GM18526 (cell line): ENCODE data around the gene ARID1B.

ENCODE experiments used
- POLR2A ChIP-seq: IDR thresholded peaks from 3 replicates; pipeline ENCODE4 v1.6.1; 2011; ENCODE audit not compliant: insufficient read length; ENCODE audit errors: extremely low read depth

ARID1B gene

DNA sequence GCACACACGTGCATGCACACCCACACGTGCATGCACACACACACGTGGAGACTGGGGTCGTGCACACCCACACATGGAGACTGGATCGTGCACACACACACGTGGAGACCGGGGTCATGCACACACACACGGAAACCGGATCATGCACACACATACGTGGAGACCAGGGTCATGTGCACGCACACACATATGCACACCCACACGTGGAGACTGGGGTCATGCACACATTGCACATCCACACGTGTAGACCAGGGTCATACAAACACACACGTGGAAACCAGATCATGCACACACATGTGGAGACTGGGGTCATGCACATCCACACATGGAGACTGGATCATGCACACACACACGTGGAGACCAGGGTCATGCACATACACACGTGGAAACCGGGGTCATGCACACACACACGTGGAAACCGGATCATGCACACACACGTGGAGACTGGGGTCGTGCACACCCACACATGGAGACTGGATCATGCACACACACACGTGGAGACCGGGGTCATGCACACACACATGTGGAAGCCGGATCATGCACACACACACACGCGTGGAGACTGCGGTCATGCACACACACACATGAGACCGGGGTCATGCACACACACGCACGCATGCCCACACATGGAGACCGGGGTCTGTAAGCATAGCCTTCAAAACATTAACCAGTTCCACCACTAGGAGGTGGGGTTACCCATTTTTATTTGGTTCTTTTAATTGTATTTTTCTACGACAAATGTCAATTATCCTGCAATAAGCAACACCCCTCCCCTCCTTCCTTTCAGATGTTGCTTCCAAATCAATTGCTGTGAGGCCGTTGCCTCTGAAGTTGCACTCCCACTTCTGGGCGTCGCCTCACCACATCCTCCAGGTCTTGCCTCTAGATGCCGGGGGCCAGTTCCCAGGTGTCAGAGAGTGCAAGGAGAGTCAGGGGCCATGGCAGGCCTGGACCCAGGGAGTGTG, 450.3 kb downstream of the ARID1B start:
- no peak for TF ChIP-seq POLR2A

- TF ChIP-seq POLR2A: no peak
Observed at GRCh38 chr6:157228426-157229131, 451.4 kb downstream of the ARID1B start.

DNA sequence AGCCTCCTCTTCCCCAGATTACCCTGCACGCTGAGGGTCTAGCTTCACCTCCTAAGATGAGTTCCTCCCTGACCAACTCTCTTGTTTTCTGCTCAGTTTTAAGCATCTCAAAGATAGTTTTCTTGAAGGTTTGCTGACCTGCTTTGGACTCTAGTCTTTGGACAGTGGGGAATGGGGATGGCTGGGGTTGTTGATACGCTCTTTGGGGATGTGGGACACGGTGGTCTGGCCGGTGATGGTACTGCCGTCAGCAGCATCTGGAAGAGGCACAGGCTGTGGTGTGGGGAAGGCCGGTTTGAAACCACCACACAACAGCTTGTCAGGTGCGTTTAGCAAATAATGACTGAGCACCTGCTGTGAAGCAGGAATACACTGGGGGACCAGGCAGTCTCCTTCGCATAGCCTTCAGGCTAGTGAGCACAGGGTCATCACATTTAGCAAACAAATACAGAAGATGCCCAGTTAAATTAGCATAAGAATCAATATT, 452.0 kb downstream of the ARID1B start:
- TF ChIP-seq POLR2A: no peak

- TF ChIP-seq POLR2A: no peak
Observed at GRCh38 chr6:157229713-157230112, 452.5 kb downstream of the ARID1B start.

DNA sequence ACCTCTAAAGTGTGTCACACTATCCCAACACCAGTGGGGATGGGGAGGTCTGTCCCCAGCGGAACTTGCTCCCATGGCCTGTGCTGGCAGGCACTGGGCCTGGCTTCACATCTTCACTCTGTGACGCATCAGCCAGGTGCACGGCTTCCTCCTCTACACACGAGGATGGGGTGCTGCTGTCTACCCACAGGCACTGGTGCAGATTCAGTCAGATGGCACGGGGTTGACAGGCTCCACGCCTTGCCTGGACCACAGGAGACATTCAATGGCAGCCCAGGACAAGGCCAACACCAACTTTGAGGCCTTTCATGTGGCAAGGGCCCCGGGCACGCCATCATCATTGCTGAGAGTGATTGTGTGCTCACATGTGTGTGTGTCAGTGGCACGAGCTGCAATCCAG, 453.7 kb downstream of the ARID1B start:
- TF ChIP-seq POLR2A: no peak

DNA sequence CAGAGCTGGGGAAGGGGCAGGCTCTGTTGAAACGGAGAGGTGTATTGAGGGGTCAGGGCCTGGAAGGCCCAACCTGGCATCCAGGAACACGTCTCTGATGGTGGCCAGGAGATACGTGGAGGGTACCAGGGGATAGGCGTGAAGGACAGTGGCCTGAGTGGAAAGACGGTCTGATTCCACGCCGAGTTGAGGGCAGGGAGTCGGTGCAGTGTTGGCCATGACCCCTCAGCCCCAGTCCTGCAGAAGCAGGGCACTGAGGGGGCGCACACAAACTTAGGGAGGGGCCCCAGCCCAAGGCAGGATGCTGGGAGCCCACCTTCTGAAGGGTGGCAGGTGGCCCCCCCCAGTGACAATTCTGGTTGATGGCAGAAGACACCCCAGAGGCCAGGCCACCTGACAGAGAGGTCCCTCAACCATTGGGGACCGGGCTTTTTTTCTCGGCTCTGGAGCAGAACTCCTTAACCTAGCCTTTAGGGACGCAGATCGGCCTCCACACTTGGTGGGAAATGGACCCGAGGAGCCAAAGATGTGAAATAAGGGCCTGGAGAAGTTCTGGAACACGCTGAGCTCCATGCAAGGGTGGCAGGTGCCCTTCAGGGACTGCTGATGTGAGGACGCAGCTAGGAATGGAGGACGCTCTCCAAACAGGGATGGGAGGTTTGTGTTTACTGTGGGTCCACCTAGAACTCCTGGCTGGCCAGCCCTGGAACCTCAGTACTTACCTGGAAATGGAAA, 455.1 kb downstream of the ARID1B start:
- TF ChIP-seq POLR2A: no peak

DNA sequence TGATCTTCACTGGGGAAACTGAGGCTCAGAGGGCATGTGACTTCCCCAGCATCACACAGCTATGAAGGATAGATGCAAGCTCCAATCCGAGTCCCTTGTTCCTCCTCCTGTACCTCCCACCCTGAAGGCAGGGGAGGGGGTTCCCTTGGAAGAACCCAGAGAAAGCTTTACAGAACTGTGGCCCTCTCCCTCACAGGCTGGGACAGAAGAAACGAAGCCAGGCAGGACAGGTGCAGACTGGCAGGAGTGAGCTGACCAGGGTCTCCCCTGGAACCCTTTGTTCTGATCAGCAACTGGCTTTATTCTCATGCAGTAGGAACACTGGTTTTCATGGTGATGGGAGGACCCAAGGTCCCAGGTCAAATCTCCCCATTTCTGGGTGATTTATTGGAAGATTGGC, 456.0 kb downstream of the ARID1B start:
- no peak for TF ChIP-seq POLR2A

DNA sequence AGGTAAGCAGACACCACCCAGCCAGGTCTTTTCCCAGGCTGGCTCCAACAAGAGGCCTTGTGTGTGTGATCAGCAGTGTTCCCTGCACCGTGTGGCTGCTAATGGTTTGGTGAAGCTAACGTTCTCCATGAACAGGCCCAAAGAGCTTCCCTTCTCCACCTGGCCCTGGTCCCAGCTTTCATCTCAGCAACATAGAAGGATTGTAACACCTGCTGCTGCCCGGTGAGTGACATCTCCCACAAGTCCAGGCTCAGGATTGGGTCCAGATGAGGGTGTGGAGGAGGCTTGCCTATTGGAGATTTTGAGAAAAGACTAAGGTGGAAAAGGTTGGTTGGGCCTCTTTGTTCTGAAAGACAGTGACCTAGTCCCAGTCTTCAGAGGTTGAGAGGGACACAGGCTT, 456.5 kb downstream of the ARID1B start:
- TF ChIP-seq POLR2A: no peak

DNA sequence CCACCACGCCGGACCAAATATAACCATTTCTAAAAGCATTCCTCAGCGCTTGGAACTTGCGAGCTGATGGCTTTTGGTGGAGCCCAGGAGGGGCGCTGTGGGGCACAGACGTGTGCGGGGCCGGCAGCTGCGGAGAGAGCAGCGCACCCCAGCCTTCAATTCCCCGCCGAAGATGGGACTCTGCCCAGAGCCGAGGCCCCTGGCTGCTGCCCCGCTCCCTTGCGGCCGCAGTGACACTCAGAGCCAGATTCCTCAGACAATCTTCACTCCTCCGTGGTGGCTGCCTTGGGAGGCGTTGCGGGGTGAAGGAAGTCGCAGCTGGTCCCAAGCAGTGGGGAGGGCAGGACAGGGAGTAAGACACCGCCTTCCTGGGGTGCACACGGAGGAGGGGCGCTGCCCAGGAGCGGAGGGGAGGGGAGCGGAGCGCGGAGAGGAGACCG, 458.4 kb downstream of the ARID1B start:
- TF ChIP-seq POLR2A: no peak

DNA sequence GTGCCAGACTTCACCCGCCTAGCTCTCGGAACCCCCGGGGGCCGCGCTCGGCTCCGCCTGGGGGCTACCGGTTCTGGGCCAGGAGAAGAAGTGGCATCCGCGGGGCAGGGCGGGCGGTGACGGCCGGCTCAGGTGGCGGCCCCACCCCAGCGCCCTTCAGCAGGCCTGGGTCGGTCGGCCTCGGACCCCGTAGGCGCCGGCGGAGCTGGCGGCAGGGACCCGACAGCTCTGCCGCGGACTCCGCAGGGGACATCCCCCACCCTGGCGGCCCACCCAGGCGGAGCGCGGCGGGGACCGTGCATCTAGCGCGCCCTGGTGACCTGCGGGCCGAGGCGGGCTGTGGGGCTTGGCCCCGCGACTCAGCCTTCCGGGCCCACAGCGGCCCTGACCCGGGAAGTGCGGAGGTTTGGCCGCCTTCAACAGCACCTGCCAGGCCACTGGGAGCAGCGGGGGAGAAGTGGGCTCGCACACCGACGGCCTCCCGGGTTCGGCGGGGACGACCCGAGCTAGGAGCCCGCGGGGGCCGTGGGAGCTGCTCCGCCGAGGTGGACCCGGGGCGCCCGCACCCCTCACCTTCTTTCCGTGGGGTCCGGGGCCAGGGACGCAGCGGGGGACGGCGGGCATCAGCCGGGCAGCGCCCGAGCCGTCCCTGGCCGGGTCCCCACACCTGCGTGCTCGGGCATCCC, 459.0 kb downstream of the ARID1B start:
- TF ChIP-seq POLR2A: no peak

- TF ChIP-seq POLR2A: no peak
Observed at GRCh38 chr6:157238346-157238745, 461.2 kb downstream of the ARID1B start.

DNA sequence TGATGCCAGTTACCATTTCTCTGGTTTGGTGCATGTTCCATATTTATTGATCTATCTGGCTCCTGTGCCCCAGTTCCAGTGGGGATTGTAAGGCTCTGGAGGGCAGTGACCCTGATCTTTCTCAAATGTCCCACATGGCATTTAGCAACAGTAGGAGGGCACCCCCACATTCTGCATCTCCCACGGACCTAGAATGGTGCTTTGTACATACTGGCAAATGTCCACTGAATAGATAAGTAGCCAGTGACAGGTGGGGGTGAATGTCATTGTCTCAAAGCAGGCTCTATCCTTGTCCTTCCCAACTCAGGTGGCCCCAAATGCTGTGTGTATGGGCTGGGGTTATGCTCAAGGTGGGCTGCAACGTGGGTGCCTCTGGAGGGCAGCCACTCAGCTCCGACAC, 462.0 kb downstream of the ARID1B start:
- TF ChIP-seq POLR2A: no peak

DNA sequence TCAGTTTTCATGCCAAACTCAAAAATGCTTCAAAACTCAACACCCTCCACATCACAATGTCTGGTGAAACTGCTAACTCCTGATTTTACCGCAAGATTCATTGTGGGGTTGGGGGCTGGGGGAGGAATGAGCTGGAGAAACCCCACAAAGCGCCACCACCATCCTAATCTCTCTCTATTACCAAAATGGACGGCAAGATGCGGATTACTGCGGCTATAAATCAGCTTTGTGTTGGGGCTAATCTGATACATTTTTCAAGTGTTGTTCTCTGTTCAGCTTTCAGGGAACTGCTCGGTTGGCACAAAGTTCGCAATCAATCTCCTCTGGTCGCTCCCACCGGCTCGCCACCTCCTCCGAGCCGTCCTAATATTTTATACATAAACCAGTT, 462.5 kb downstream of the ARID1B start:
- no peak for TF ChIP-seq POLR2A

- TF ChIP-seq POLR2A: no peak
Observed at GRCh38 chr6:157240059-157240959, 463.1 kb downstream of the ARID1B start.
